ENCODE results near the gene PCDH9. TPM values are rescaled to one million over a fixed set of nuclear protein-coding genes. Genes with fewer than 3 reads are reported as not detected.
"Not testable (repeated sequence)": the region's sequence is repeated elsewhere in the genome, so short reads cannot be mapped to it uniquely, and the experiment has no call there.

PCDH9 gene
- total RNA-seq, 1 experiment from 2014 or later, result under 0.01 TPM

DNA sequence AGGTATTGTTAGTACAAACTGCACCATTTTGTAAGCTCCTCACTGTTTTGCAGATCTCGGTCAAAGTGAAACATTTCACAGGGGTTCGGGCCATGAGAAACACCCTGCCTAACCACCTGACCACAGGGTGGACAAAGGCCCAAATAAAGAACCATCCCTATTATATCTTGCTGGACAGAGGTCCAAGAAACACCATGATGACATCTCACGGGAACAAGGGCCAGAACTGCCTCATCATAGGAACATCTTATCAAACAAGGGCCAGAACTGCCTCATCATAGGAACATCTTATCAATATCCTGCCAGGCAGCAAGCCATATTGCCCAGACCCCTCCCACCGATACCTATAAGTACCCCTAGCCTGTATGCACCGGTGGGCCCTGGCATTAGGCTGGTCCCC lies 99.7 kb downstream of the PCDH9 start:
- no peak for DNase-seq (ENCODE audit: low read depth)

DNA sequence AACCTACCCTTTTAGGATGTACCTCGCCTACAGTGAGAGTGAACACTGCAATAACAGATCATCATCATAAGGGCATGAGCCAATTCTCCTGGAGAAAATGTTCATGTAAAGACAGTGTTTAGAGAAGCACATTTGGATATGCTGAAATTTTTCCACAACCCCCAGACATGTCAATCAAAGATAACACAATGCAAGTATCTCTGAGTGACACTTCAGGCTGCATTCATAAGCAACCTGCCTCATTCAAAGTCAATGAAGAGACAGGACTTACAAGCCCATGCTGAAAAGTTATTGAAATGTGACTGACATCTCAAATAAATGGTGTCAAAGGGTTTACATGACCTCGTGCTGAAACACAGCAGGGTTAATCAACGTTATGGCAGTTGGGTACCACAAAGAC lies 102.0 kb downstream of the PCDH9 start:
- no peak for DNase-seq (ENCODE audit: low read depth)

DNA sequence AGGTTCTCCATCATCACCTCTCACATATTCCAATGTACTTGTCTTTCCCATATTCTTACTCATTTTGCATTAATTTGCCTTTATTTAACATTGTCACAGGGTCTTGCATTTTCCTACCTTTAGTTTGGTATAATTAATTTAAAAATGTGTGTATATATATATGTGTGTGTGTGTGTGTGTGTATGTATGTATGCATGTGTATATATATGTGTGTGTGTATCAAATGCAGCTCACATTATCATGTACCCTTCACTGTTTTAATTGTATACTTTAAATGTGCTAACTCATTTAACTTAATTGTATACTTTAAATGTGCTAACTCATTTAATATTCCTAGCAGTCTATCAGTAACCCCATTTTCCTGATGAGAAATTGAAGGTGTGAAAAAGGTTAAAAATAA lies 104.5 kb downstream of the PCDH9 start:
- DNase-seq (ENCODE audit: low read depth), result no peak

DNA sequence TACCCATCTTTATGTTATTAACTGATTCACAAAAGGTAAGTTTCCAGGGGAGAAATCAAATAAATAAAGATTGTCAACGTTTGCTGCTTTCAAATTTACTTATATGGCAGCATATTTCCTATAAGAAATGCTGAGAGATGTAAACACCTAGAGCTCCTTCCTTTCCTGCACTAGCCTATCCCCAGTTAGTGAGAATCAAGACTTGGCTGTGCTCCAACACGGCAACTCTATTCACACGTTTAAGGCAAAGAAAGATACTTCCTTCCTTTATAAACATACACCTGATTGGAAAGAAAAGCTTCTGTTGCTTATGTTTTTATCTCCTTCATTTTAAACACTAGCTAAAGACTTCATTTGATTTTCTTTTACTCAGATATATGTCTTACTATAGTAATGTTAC lies 107.0 kb downstream of the PCDH9 start:
- DNase-seq (ENCODE audit: low read depth), result no peak

DNA sequence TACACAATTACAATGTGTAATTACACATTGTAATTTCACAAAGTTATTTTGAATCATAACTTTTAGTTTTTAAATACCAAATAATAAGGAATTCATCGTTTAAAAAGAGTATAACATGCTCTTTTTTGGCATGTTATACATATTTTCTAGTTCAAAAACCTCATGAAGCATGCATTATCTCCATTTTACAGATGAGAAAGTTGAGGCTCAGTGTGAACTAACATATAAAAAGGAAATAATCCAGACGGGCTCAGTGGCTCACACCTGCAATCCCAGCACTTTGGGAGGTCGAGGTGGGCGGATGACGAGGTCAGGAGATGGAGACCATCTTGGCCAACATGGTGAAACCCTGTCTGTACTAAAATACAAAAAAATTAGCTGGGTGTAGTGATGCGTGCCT lies 107.9 kb downstream of the PCDH9 start:
- no peak for DNase-seq (ENCODE audit: low read depth)

DNA sequence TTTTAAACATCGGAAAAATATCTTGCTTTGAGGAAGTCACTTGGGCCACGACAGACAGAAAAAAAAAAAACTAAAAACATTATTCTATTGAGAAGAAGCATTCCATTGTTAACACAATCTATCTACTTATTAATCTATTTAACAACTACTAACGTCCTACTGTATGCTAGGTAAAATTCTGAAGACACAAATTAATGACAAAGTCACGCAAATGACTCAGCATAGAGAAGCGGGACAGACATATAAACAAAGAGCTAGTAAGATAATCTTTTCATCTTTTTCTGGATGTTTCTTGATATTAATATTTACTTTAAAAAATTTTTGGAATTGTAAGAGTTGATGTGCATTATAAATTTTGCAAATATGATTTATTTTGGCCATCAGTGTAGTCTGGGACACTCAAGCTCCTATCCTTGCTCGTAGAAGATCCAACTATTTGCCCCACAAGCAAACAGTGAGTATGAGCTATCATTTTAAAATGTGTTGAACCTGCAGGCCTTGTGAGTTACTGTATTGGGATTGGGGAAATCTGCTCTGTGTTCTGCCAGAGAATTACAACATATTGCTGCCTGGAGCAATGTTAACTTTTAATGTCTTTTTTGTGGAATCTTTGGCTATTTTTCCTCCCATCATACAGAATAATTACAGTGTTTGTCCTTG lies 109.1 kb downstream of the PCDH9 start:
- no peak for DNase-seq (ENCODE audit: low read depth)

DNA sequence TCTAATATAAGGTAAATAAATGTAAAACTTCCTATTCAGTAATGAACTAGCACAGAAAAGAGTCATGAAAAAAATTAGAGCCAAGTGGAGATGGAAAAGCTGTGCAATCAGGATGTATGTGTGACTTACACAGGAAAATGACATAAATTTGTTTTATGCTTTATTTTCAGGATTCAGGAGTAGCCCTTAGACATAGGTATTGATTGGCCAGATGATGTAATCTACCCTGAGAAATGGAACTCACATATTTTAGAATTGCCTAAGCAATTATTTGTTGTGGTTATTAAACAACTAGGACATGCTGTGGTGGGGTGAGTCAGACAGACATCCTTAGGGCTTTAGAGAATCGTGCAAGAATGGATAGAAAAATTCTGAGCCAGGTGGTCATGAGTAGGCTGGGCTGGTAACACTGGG lies 110.6 kb downstream of the PCDH9 start:
- DNase-seq (ENCODE audit: low read depth), result peak; percentile 10

DNA sequence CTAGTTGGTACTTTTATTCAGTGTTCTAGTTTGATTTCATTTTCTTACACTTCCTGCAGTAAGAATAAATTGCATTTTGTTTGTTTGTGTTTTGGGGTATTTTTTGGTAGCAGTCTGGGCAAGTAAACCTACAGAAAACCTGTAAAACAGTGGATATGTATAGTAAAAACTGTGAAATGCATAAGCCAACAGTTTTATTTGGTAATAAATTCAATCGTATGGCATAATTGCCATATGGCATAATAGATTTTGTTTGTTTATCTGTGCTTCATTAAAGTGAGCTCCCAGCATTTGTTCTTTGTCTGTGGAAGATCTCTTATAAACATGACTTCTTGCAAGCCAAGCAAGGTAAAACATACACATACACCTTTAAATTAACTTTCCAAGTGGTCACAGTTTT lies 111.9 kb downstream of the PCDH9 start:
- no peak for DNase-seq (ENCODE audit: low read depth)

DNA sequence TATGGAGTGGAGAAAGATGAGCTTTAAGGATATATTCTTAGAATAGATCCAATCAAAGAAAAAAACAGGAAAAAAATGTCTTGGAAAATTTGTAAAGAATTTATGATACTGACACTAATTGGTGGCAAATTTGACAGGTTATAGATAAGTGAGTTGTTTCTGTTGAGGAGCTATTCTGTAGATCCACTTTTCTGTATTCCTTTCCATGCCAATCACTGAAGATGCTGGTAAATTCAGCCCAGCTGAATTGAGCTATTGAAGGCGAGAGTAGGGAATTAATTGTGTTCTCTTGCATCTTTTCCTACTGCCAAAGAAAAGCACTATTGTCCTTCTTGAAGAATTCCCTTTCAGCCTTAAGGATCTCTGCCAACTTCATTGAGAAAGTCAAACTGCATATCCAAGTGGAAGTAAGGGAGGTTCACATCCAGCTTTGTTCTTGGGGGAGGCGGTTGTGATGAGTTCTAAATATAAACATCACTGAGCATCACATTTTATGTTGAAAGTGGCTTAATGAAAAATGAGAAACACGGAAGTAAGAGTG lies 113.1 kb downstream of the PCDH9 start:
- no peak for DNase-seq (ENCODE audit: low read depth)

DNA sequence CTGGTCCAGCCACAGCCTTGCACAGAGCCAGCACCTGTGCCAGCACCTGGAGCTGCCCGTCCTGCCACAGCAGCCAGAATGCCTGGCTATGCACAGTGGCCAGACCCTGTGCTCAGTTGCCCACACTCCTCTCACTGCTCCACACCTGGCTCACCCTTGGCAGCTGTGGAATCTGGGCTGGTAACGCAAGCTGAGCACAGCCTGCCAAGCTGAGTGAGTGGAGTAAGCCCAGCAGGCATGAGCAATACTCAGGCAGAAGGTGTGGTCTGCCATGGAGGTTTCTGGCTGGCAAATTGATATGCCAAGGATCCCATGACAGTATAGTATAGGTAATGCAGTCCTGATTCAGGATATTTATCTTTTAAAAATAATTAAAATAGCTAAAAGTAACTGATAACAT lies 122.2 kb downstream of the PCDH9 start:
- DNase-seq (ENCODE audit: low read depth), result no peak

DNA sequence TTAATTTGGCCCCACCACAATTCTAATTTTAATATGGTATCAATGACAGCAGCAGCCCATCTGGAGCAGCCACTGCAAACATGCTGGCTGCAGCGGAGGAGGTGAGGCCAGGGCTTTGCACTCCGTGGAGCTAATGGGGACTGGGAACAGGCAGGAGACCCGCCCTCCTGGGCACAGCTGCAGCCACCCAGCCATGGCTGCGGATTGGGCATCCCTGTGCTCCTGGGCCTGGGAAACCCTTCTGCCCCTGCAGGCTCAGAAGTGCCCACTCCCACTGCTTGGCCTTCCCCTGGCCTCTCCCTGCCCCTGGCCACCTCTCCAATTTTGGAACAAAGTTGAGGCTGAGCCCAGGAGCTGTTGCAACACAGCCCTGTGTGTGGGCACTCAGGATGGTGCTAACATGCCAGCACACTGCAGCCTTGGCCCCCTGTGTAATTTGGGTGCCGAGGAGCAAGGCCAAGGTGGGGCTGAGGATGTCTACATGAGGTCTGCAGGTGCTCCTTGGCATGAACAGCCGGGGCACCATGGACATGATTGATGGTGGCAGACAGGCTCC lies 123.6 kb downstream of the PCDH9 start:
- DNase-seq (ENCODE audit: low read depth), result no peak

DNA sequence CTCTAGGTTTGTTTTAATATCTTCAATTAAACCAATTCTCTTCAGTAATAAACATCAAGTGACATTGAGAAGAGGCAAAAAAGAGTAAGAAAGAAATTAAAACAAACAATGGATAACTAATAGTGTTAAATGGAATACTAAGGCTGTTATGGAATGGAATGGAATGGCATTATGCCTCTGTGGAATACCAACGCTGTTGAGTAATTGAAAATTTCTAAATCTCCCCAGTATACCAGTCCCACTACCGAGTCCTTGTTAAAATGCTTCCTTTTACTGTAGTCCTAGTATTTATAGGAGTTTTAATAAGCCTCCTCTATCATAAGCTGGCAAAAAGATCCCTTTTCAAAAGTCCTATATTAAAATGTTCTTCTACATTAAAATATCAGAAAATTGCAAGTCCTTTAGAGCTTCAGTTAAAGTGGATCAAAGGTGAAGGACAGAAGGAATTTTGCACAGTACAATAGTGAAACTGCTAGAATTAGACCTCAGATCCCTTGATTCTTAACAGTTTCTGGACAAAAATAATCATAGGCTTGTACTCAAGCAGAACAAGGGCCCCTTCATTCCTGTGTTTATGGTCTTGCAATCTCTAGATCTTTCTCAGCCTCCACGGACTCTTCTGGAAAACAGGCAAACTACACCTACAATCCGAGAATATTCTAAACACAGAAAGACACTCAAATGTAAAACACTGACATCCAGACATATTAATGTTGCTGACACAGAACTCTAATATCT lies 128.2 kb downstream of the PCDH9 start:
- DNase-seq (ENCODE audit: low read depth), result no peak

DNA sequence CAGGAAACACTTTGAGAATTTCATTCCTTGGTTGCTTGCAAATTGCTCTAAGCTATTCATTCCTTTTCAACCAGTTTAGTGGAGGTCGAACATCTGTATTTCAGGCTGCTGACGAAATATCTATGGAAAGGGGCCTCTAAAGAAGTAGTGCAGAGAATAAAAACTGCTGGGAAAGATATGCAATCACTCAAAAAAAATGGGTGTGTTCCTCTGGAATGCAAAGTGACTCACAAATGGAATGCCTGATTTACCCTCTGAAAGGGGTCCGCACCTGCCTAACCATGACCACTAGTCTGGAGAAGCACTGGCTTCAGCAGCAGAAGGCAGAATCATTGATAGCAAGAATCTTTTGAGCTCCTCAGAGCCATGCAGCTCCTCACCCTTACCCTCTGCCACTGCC lies 129.4 kb downstream of the PCDH9 start:
- peak; percentile 4 for DNase-seq (ENCODE audit: low read depth)

DNA sequence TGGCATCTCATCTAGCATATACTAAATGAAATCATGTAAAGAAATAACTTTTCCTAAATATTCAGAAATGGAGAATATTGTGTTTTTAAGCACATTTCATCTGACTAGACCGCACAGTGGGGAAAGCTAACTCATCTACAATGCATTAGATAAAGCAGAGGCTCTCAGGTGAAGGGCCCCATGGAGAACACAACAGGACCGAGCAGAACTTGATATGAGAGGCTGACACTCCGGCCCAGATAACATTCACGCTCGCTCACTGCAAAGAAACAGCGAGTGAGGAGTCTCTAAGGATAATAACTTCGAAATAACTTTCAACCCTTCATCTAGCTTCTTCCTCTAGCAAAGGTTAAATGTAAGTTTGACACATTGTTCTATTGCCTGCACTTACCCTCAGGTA lies 130.6 kb downstream of the PCDH9 start:
- DNase-seq (ENCODE audit: low read depth), result no peak

DNA sequence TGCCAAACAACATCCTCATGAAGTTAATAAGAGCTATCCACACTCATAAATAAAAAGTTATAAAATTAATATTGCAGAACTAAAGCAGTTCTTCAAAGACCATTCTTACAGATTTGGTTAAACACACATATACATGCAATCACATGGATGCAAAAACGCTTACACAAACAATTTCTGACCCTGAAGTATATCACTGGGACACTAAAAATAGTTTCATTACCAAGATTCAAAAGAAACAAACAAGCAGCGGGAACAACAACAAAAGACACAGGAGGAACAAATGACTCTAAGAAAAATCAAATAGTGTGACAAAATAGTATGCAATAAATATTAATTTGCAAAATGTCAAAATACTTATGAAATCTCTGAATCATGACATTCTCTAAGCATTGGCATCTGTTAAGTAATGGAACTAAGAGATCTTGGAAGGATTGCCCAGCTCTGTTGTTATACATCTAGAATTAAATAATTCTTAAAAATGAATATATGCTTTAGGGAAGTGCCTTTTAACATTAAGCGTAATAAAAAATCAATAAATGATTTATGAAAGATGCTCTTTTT lies 132.2 kb downstream of the PCDH9 start:
- no peak for DNase-seq (ENCODE audit: low read depth)

DNA sequence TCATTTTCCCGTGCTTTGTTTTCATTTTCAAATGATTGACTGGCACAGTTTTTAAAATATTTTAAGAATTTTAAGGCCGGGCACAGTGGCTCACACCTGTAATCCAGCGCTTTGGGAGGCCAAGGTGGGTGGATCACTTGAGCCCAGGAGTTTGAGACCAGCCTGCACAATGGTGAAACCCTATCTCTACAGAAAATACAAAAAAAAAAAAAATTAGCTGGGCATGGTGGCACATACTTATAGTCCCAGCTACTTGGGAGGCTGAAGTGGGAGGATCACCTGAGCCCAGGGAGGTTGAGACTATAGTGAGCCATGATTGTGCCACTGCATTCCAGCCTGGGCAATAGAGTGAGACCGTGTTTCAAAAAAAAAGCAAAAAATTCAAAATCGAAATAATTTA lies 133.2 kb downstream of the PCDH9 start:
- not testable (repeated sequence) for DNase-seq (ENCODE audit: low read depth)

DNA sequence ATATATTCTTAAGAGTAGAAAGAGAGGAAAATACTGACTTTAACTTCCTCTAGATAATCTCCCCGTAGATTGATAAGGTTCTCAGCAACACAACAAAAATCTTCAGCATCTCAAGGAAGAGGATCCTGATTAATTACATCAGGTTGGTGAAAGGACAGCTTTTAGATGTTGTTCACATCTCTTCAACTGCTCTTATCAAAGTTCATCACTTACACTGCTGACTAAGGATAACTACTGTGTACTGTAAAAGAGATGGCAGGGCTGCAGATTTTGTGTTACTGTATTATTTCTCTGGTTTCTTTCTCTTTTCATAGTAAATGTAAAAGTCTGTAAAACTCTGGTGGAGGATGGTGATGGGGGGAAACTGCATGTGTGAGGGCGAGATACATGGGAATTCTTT lies 133.7 kb downstream of the PCDH9 start:
- DNase-seq (ENCODE audit: low read depth), result no peak

DNA sequence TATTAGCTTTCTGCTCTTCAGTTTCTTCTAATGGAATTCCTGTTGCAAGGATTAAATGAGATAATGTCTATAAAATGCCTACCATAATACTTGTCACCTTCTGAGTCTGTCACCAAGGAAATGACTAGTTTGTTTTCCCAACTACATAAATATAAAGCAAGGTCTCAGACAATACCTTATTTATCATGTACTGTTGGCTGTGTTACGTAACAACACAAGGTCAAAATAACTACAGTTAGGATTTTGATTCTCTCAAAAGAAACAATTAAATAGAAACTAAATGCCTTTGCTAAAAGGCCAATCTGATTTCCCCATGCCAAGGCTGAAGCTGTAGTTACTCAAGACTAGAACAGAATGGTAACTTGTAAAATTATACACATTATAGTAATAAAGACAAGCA lies 134.5 kb downstream of the PCDH9 start:
- no peak for DNase-seq (ENCODE audit: low read depth)

DNA sequence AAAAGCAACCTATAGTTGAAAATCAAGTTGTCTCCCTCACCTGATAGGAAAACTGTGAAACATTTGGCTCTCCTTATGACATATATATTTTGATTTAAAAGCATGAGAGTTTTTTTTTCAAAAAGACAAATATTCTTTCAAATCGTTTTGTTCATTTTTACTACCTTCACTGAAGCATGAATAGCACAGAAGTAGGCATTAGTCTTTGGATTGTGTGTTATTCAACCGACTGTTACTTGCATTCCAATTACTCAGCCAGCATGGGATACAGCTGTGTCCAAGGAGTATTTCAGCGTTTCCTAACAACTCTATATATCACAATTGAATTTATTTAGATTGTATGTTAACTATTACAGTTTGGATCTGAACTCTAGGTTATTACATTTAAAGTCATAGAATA lies 135.2 kb downstream of the PCDH9 start:
- DNase-seq (ENCODE audit: low read depth), result no peak

DNA sequence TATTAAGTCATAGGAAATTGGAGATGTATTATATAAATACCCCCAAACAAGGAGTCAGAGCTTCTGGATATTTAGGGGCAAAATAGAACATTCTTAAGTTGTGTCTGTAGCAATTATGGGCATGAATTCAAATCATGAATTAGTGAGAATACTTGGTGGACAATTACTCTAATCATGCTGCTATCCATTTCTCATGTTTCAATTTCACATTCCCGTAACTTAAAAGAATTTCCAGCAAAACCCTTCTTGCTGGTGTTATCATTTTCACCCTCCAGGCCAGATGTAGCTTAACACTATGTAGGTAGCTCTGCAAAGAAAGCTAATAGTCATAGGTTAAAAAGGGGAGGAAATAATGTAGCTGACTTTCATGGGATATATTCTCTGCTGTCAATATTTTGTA lies 136.1 kb downstream of the PCDH9 start:
- DNase-seq (ENCODE audit: low read depth), result no peak

DNA sequence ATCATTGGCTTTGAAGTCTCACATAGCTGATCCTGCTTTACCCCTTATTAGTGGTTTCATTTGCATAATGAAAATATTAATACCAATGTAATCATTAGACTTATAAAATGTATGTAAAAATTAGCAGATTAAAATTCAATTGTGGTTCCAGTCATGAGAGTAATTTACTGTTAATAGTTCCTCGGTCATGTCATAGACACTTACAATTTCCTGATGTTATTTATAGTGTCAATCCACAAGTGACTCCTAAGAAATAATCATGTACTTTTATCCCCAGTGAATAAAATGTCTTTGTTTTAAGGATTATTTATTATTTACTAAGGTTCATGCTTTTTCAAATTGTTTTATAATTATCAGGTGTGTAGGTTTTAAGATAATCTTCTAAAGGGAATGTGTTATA lies 138.5 kb downstream of the PCDH9 start:
- no peak for DNase-seq (ENCODE audit: low read depth)

DNA sequence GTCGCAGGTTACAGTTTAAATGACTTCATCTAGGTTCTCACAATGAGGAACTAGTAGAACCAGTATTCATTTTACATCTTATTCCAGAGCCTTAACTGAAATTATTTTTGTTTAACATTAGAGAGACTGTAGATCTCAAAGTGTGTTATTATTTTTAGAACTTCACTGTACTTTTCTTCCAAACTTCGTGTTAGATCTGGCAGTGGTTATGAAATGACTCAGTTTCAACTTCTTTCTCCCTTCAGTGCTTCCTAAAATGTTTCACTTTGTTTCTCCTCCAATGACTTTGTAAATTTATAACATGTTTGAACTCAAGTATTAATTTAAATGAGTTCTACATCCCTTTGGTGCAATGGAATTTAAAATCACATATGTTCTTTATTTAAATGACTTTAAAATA lies 139.3 kb downstream of the PCDH9 start:
- no peak for DNase-seq (ENCODE audit: low read depth)

DNA sequence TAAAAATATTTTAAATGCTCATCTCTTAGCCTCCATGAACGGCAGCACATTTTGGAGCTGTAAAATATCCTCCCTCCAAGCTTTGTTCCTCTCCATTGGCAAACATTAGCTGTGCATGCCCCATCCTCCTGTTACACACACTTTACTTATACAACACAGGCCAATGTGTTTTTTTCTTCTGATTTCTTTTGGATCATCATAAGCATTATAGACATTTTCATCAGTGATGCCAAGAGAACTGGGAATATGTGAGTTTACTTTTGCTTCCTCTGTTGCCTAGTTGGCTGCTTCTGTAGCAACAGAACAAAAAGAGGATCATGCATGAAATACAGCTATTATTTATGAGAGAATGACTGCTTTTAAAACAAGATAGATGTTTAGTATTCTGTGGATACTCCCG lies 142.6 kb downstream of the PCDH9 start:
- no peak for DNase-seq (ENCODE audit: low read depth)

Data from Daoy (cell line).